Loucy (cell line): Measurements from ENCODE around the gene FBLN2.

Experiments used
- H2AFZ ChIP-seq: fragments of 200-600 bp; sonication (generic); 2 replicates; pipeline ENCODE4 v1.6.0; 2016; ENCODE audit warnings: antibody characterized with exemption, mild to moderate bottlenecking, low read length, moderate library complexity
- H3F3A ChIP-seq: fragments of 200-600 bp; 2 replicates; pipeline ENCODE4 v1.6.0; 2016; ENCODE audit warnings: antibody characterized with exemption, low read depth, mild to moderate bottlenecking
- H3K27me3 ChIP-seq: fragments of 200-600 bp; sonication (generic); 2 replicates; pipeline ENCODE4 v1.6.1; 2014; ENCODE audit warnings: low read length, mild to moderate bottlenecking; ENCODE audit not compliant: insufficient read depth, poor library complexity, severe bottlenecking
- H3K36me3 ChIP-seq: fragments of 200-600 bp; sonication (generic); 2 replicates; pipeline ENCODE4 v1.6.1; 2016; ENCODE audit warnings: low read length; ENCODE audit not compliant: insufficient read depth
- H3K4me1 ChIP-seq: fragments of 200-600 bp; sonication (generic); 2 replicates; pipeline ENCODE4 v1.5.1; 2014; ENCODE audit warnings: low read length, mild to moderate bottlenecking; ENCODE audit not compliant: insufficient read depth, poor library complexity, severe bottlenecking
- H3K4me2 ChIP-seq: fragments of 200-600 bp; sonication (generic); 2 replicates; pipeline ENCODE4 v1.6.0; 2014; ENCODE audit warnings: antibody characterized with exemption, low read length, low read depth, mild to moderate bottlenecking; ENCODE audit not compliant: poor library complexity, severe bottlenecking
- H3K4me3 ChIP-seq: fragments of 200-600 bp; sonication (generic); 2 replicates; pipeline ENCODE4 v1.5.1; 2014; ENCODE audit warnings: low read length, mild to moderate bottlenecking, mixed read lengths; ENCODE audit not compliant: poor library complexity, severe bottlenecking
- H3K79me2 ChIP-seq: fragments of 200-600 bp; sonication (generic); 2 replicates; pipeline ENCODE4 v1.6.1; 2014; ENCODE audit warnings: low read length; ENCODE audit not compliant: insufficient read depth
- H3K9ac ChIP-seq: fragments of 200-600 bp; sonication (generic); 2 replicates; pipeline ENCODE4 v1.6.0; 2014; ENCODE audit warnings: mild to moderate bottlenecking, low read depth, low read length, moderate library complexity; ENCODE audit not compliant: poor library complexity, severe bottlenecking
- H3K9me2 ChIP-seq: fragments of 200-600 bp; sonication (generic); replicated peaks from 2 replicates; pipeline ENCODE4 v1.6.1; 2016; ENCODE audit warnings: low read depth, low read length, mixed read lengths
- H3K9me3 ChIP-seq: fragments of 200-600 bp; sonication (generic); 2 replicates; pipeline ENCODE4 v1.6.1; 2014; ENCODE audit warnings: mild to moderate bottlenecking, antibody characterized with exemption, low read length, low read depth; ENCODE audit not compliant: insufficient read depth
- H4K20me1 ChIP-seq: fragments of 200-600 bp; sonication (generic); 2 replicates; pipeline ENCODE4 v1.6.0; 2014; ENCODE audit warnings: antibody characterized with exemption, low read length, mild to moderate bottlenecking; ENCODE audit not compliant: insufficient read depth, poor library complexity, severe bottlenecking
- EZH2phosphoT487 ChIP-seq: fragments of 200-600 bp; IDR thresholded peaks from 2 replicates; pipeline ENCODE4 v1.6.1; 2018; ENCODE audit warnings: antibody characterized with exemption, mild to moderate bottlenecking, moderate library complexity, borderline replicate concordance
- TF ChIP-seq, protein P1 (sequence below): fragments of 200-600 bp; sonication (generic); conservative IDR thresholded peaks from 2 replicates; pipeline ENCODE4 v1.5.1; 2014; ENCODE audit warnings: mild to moderate bottlenecking, antibody characterized with exemption, low read length

The FBLN2 gene

DNA sequence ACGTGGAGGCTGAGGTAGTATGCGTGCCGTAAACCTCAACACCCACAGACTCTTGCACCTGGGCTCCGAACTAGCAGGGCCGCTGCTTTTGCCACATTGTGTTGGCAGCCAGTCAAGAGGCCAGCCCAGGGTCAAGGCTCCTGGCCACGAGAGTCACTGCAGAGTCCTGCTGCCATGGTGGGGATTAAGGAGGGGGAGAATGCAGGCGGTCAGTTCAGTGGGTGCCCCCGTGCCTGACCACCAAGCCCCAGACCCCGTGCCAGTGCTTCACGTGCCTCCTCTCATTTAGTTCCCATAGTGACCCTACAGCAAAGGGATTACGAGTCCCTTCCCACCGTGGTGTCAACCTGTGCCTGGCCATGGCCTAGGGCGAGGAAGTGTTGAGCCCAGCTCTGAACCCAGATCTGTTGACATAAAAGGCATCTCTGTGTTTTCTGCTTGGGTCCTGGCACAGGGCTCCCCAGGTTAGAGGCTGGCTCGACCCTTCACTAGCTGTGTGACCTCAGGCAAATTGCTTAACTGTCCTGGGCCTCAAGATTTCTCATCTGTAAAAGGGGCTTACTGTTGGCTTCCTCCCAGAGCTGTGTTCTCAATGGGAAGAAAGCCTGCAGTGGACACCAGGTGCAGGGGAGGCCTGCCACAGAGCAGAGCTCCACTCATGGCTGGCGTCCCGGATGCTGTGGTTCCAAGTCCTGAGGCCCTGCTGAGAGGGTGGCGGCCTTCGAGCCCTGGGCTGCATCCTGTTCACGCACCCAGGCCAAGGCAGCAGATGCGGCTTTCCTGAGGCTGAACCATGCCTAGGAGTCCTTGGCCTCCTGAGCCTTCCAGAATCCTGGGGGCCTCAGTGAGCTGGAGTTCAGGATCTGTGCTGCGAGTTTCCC is 32.8 kb downstream of the FBLN2 start:
- Histone ChIP-seq H3F3A (no peaks in the 10 kb centered on the region), H3K9me2 (no peaks in the 10 kb centered on the region), H3K4me3 (no peak overlapping the region), H3K9ac (no peak overlapping the region), H3K27me3 (no peaks in the 10 kb centered on the region), H2AFZ (no peak overlapping the region), H3K36me3 (no peaks in the 10 kb centered on the region), H3K9me3 (no peaks in the 10 kb centered on the region), H3K4me1 (peaks cover 33% of the 10 kb centered on the region), H4K20me1 (no peaks in the 10 kb centered on the region), H3K4me2 (no peak overlapping the region), H3K79me2 (no peaks in the 10 kb centered on the region)
- TF ChIP-seq, protein P1, sequence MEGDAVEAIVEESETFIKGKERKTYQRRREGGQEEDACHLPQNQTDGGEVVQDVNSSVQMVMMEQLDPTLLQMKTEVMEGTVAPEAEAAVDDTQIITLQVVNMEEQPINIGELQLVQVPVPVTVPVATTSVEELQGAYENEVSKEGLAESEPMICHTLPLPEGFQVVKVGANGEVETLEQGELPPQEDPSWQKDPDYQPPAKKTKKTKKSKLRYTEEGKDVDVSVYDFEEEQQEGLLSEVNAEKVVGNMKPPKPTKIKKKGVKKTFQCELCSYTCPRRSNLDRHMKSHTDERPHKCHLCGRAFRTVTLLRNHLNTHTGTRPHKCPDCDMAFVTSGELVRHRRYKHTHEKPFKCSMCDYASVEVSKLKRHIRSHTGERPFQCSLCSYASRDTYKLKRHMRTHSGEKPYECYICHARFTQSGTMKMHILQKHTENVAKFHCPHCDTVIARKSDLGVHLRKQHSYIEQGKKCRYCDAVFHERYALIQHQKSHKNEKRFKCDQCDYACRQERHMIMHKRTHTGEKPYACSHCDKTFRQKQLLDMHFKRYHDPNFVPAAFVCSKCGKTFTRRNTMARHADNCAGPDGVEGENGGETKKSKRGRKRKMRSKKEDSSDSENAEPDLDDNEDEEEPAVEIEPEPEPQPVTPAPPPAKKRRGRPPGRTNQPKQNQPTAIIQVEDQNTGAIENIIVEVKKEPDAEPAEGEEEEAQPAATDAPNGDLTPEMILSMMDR: no peak
- no peak for TF ChIP-seq EZH2phosphoT487

DNA sequence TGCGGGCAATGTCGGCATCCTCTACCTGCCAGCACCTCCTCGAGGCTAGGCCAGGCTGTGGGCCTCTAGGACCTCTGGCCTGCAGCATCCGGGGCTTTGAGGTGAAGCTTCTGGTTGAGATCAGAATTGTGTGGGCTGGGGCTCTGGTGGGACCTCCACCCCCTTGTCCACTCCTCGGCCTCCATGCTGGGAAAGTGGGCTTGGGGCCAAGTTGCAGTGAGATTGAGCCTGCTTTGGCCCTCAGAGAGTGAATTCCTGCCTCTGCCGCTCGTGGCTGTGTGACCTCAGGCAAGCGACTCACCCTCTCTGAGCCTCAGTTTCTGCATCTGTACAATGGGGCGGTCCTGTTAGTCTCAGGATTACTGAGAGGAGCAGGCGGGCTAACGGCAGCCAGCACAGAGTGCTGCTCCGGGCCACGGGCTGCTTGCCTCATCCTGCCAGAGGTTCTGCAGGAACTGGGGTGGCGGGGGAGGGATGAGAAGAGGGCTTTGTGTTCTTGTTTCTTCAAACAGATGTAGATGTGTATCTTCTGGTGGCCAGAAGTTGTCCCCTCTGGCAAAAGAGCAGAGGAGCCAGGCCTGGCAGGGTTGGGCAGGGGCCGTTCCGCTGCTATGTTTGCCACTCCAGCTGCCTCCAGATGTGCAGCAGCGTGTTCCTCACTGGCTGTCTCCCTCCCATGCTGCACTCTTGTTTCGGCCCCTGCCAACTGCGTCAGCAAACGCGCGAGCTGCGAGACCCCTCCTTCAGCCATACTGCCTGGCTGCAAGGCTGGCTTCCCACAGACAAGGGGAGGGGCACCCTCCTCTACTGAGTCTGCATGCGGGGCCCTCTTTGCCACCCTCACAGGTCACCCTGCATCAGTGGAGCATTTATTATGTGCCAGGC is 33.7 kb downstream of the FBLN2 start:
- Histone ChIP-seq H3K27me3 (no peaks in the 10 kb centered on the region), H3K9me2 (no peaks in the 10 kb centered on the region), H3K4me3 (no peak overlapping the region), H3K36me3 (no peaks in the 10 kb centered on the region), H4K20me1 (no peaks in the 10 kb centered on the region), H3K79me2 (no peaks in the 10 kb centered on the region), H2AFZ (no peak overlapping the region), H3K4me2 (no peak overlapping the region), H3F3A (peaks cover 3% of the 10 kb centered on the region; the same call in 1 of the 2 replicates), H3K9ac (no peak overlapping the region), H3K4me1 (peaks cover 36% of the 10 kb centered on the region), H3K9me3 (no peaks in the 10 kb centered on the region)
- no peak for TF ChIP-seq EZH2phosphoT487
- TF ChIP-seq, protein P1: no peak

DNA sequence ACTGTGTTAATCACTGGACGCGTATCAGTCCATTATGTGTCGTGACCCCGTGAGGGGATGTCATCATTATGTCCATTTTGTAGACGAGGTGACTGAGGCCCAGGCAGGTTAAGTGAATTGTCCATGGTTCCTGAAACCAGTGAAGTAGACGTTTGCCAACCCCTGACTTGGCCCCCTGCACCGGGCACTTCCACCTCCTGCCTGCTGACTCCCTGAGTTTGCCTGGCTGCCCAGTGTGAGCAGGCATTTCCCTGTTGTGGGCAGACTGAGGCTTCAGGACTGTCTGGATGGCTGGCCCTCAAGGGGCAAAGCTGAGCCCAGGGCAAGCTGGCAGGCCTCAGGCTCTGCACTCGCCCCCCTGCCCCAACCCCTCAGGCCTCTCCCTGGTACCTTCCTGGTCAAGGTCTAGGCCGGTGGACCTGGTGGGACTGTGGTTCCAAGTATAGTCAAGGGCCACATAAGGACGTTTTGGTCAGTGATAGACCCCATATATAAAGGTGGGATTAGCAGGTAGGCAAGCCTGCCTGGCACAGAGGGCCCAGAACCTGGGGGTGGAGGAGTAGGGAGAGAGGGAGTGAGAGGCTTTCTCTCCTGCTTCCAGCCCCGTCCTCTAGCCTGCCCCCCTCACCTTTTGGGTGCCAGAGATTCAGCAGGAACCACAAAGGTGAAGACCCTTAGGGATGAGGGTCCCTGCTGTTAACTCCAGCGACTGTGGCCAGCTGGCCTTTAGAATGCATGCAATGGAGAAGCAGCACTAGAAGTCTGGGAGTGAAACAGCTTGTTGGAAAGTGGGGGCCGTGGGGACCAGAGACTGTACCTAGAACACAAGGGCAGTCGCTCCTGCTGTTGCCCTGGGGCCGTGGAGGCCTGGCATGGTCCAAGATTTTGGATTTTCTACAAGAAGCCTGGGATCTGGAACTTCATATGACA is 34.6 kb downstream of the FBLN2 start:
- H3K9me2 ChIP-seq: no peaks in the 10 kb centered on the region
- no peaks in the 10 kb centered on the region for H3K36me3 ChIP-seq
- H2AFZ ChIP-seq: no peak overlapping the region
- no peaks in the 10 kb centered on the region for H3K9me3 ChIP-seq
- H3K79me2 ChIP-seq: no peaks in the 10 kb centered on the region
- H3K4me3 ChIP-seq: no peak overlapping the region
- no peak overlapping the region for H3K4me2 ChIP-seq
- TF ChIP-seq, protein P1: no peak
- no peak for TF ChIP-seq EZH2phosphoT487
- peaks cover 5% of the 10 kb centered on the region; the same call in 1 of the 2 replicates for H3F3A ChIP-seq
- no peak overlapping the region for H3K9ac ChIP-seq
- no peaks in the 10 kb centered on the region for H3K27me3 ChIP-seq
- H3K4me1 ChIP-seq: peaks cover 45% of the 10 kb centered on the region
- H4K20me1 ChIP-seq: no peaks in the 10 kb centered on the region
